EH (cell line): ENCODE measurements around the gene CCDC83.
A peak's percentile ranks its signal among the peaks of the same experiment; 100 is the strongest.
"Not testable (repeated sequence)": the region's sequence is repeated elsewhere in the genome, so short reads cannot be mapped to it uniquely, and the experiment has no call there.

ENCODE experiments used
- DNase-seq: peaks from one replicate; pipeline ENCODE4 v3.0.0-alpha.2; 2015; ENCODE audit warnings: low read depth

The CCDC83 gene

DNA sequence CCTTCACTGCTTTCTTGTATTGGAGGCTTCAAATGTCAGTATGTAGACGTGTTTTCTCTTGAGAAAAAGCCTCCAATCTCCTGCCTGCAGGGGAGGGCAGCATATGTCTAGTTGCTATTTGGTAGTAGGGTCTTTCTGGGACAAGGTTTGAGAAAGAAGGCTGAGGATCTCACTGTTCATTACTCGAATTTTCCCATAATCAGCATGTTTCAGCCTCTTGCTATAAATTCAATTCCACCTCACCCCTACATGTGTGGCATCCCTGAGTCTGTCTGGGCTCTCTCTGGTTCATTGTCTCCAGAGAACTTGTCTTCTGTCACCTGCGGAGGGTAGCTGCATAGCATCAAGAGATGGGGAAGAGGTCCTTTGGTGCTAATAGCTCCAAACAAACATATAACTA is 19.5 kb upstream of the CCDC83 start:
- DNase-seq, result no peak

DNA sequence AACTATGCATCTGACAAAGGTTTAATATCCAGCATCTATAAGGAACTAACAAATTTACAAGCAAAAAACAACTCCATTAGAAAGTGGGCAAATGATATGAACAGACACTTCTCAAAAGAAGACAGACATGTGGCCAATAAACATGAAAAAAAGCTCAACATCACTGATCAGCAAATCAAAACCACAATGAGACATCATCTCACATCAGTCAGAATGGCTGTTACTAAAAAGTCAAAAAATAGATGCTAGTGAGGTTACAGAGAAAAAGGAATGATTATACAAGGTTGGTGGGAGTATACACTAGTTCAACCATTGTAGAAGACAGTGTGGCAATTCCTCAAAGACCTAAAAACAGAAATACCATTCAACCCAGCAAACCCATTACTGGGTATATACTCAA is 14.3 kb upstream of the CCDC83 start:
- DNase-seq, result not testable (repeated sequence)

DNA sequence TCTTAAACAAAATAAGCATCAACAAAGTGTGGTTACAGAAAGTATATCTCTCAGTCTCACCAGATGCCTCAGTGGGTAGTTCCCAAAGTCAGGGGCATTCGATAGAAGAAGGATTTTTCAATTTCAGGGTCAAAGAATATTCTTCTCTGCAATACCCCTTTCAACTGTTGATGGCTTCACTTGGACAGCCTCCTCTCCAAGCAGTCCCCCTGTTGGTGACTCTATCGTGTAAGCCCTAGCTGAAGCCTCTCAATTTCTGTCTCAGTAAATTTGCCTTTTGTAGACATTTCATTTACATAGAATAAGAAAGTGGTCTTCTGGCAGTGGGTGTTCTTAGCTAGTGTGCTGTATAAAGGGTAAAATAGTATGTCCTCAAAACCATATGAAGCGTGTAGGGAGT is 11.3 kb upstream of the CCDC83 start:
- no peak for DNase-seq

DNA sequence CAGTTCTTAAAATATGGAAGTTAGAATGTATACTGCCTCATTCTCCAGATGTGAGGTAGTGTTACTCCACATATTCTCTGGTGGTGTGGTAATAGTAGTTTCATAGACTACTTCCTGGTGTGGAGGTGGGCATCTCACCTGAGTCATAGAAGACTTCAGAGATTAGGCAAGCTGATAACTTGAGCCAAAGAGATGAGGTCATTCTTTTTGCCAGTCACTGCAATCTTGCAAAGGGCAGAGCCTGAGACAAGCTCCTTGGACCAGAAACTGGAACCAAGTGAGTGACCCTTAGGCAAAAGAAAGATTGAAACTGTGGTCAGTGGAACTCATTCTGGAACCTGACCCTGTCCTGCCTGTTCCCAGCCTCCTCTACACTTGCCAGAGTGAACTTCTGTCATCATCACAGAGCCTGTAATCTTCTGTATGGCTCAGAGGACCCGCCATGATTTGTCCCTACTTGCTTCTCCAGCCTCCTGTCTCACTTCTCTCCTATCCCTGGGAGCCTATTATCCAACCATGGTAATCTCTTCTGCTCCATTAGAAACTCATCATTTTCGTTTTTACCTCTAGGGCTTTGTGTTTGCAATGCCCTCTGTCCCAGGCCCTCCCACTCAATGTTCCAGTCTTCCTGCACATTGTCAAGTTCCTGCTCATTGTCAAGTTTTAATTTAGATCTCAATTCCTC is 10.6 kb upstream of the CCDC83 start:
- DNase-seq, result peak; percentile 50

DNA sequence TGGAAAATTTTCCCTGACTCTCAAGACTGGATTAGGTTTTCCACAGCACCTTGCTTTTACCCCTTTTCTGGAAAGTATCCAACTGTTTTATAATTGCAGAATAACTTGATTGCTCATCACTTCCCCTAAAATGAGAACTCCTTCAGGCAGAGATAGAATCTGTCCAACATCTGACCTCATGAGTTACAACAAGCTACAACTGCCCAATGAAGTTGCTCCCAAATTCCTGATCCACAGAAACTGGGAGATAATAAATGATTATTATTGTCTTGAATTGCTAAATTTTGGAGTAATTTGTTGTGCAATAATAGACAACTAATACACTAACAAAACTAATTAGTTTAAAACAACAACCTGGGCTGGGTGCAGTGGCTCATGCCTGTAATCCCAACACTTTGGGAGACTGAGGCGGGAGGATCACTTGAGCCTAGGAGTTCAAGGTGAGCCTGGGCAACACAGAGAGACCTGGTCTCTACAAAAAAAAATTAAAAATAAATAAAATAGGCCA is 10.0 kb upstream of the CCDC83 start:
- peak; percentile 64 for DNase-seq

DNA sequence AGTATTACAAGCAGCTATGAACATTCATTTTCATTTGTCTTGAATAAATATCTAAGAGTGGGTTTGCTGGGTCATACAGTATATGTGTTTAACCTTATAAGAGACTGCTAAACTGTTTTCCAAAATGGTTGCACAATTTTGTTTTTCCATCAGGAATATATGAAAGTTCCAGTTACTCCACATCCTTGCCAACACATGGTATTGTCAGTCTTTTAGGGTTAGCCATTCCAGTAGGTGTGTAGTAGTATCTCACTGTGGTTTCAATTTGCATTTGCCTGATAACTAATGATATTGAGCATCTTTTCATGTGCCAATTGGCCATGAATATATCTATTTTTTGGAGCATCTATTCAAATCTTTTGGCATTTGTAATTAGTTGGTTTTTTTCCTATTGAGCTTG is 7.7 kb upstream of the CCDC83 start:
- DNase-seq, result no peak

DNA sequence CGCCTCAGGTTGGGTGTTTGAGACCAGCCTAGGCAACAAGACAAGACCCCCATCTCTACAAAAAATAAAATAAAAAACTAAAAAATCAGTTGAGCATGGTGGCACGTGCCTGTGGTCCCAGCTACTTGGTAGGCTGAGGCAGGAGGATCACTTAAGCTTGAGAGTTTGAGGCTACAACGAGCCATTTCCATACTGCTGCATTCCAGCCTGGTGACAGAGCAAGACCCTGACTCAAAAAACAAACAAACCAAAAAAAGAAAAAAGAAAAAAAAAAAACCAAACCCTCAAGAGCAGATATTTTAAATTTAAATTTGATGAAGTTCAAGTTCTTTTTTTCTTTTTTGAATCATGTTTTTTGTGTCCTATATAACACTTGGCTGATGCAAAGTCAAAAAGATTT is 7.2 kb upstream of the CCDC83 start:
- peak; percentile 40 for DNase-seq

DNA sequence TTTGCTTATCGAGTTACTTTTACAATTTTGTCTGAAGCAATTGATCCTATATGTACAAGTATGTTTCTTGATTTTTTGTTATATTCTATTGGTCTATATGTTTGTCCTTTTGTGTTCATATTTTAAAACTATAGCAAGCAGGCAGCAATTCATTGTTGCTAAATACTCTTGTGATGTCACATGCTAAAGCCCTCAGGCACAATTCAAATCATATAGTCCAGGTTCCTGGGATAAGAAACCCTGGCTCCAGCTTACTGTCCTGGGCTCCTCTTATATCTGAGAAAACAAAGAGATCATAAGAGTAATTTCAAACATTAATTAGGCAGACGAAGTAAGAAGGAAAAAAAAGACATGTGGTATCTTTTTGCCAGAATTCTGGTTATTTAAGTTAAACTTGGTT is 6.6 kb upstream of the CCDC83 start:
- no peak for DNase-seq

DNA sequence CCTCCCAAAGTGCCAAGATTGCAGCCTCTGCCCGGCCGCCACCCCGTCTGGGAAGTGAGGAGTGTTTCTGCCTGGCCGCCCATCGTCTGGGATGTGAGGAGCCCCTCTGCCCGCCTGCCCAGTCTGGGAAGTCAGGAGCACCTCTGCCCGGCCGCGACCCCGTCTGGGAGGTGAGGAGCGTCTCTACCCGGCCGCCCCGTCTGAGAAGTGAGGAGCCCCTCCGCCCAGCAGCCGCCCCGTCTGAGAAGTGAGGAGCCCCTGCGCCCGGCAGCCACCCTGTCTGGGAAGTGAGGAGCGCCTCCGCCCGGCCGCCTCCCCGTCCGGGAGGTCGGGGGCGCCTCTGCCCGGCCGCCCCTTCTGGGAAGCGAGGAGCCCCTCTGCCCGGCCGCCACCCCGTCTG is 2.4 kb upstream of the CCDC83 start:
- DNase-seq, result not testable (repeated sequence)

DNA sequence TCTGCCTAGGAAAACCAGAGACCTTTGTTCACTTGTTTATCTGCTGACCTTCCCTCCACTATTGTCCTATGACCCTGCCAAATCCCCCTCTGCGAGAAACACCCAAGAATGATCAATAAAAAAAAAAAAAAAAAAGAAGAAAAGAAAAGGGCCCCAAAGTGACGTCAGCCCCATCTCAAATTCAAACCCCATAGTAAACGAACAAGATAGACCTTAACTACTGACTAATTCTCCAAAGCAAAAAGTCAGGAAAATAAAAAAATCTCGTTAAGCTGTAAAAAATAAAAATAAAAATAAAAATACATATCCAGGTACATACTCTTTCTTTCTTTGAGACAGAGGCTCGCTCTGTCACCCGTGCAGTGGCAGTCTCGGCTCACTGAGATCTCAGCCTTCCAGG is 1.6 kb upstream of the CCDC83 start:
- not testable (repeated sequence) for DNase-seq

DNA sequence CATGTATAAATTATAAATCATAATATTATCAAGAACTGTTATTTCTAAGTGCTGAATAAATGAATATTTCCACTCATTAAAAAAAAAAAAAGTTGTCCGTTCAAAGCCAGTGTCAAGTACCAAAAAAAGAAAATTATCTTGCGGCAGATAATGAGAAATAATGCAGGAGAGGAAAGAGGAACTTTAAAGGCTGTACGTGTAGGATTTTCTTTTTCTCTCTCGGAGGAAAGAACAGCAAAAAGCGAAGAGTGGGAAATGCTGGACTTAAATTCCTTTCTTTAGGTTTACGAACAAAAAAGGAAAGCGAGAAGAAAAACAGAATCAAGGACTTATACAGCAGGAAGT is 999 bp upstream of the CCDC83 start:
- no peak for DNase-seq

DNA sequence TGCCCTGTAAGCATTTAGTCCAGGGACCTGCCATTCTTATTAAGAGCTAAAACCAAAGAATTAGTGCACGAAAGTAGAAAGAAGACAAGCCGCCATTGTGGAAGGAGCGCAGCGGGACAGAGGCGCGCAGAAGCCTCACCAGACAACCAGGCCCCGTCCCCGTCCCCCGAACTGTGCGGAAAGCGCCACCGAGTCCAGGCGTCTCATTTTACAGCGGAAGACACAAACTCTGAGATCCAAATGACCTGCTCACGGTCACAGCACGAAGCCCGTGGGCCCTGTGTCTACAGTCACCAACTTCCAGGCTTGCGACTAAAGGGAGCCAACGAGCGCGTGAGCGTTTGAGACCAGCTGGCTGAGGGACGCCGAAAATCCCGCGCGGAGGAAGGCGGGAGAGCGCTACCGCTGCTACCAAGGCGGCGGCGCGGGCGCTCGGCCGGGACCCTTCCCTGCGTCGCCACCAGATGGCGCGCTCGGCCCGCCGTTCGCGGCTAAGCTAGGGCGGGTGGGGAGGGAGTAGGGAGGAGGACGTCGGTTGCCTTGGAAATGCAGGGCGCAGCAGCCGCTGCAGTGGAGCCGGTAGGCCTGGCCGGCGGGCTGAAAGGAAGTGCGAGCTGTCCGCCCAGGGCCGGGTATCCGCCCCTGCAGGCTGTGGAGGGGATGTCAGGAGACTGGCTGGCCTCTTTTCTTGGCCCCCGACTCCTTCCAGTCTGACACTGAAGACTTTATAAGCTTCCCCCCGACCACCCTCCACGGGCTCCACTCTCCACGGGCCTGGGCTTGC is 434 bp upstream of the CCDC83 start:
- peak; percentile 94 for DNase-seq

DNA sequence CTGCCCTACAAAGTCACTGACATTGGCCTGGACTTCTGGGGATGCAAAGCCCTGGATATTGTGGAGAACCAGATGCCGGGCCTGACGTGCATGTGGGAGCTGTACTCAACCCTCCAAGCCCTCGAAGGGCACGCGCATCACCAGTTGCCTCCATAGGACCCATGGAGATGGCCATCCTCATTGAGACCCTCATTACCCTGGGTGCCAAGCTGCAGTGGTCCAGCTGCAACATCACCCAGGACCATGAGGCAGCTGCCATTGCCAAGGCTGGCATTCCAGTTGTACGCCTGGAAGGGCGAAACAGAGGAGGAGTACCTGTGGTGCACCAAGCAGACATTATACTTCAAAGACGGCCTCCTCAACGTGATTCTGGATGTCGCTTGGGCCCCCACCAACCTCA is 1.9 kb downstream of the CCDC83 start:
- DNase-seq, result no peak

DNA sequence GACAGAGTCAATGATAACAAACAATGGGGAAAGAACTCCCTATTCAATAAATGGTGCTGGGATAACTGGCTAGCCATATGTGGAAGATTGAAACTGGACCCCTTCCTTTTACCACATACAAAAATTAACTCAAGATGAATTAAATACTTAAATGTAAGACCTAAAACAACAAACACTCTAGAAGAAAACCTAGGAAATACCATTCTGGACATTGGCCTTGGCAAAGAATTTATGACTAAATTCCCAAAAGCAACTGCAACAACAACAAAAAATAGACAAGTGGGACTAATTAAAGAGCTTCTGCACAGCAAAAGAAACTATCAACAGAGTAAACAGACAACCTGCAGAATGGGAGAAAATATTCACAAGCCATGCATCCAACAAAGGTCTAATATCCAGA is 4.4 kb downstream of the CCDC83 start:
- peak; percentile 60 for DNase-seq

DNA sequence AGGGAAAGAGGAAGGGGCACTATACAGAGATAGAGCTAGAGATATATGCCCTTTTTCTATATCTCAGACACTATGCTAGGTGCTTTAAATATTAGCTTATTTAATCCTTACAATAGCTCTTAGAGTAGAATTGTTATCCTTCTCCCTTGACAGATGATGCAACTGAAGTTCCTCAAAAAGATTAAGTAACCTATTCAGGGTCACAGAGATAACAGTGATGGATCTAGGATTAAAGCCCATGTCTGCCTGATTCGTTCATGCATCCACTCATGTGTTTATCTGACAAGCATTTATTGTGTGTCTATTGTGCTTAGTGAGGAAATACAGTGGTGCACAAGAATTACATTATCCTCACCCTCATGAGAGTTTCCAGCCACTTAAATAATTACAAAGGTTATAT is 8.7 kb downstream of the CCDC83 start:
- DNase-seq, result no peak

DNA sequence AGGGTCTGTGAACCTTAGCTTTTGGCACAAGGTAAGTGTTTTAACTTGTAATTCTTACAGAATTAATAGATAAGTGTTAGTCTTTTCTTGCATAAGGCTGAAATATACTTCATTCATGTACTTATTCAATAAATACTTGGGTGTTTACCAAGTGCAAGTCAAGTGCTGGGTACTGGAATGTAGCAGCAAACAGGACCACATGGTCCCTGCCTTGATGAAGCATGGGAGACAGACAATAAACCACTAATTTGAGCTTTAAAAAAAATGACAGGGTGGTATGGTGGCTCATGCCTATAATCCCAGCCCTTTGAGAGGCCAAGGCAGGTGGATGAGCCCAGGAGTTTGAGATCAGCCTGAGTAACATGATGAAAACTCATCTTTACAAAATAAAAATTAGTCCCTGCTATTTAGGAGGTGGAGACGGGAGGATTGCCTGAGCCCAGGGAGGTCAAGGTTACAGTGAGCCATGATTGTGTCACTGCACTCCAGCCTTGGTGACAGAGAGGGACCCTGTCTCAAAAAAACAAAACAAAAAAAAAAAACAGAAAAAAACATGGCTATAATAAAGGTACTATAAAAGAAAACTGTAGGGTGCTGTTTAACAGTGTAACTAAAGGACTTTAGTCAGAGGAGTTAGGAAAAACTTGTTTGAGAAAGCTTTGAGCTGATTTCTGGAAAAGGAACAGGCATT is 11.1 kb downstream of the CCDC83 start:
- no peak for DNase-seq

DNA sequence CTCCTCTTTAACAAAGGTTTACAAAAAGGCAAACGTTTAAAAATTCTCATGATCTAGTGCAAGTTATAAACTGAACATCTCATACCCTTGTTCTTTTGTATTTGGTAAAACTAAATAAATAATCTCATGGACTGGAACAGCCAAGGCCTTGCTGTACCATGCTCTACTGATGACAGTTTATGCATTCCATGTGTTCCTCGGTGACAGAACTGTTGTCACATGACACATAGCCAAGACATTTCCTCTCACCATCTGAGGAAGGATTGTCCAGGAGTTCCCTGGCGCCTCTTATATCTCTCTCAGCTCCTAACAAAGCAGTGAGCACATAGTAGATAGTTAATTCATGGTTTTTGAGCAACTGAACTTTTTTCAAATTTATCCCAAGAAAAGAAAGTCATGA is 12.6 kb downstream of the CCDC83 start:
- DNase-seq, result peak; percentile 81

DNA sequence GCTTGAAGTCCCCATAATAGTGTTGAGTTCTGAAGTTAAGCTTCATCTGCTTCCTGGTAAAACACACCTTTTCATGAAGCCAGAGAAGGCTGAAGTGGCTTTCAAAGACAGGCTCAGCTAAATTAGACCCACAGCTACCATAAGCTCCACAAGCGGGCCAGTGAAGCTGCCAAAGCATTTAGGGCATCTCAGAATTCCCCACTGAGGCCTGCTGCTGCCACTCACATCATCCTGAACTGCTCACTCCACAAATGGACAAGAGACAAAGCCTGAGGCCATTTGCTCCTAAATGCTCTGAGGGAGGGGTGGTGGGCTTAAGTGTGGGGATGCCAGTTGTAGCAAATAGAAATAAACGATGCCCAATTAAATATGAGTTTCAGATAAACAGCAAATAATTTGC is 14.6 kb downstream of the CCDC83 start:
- DNase-seq, result no peak

DNA sequence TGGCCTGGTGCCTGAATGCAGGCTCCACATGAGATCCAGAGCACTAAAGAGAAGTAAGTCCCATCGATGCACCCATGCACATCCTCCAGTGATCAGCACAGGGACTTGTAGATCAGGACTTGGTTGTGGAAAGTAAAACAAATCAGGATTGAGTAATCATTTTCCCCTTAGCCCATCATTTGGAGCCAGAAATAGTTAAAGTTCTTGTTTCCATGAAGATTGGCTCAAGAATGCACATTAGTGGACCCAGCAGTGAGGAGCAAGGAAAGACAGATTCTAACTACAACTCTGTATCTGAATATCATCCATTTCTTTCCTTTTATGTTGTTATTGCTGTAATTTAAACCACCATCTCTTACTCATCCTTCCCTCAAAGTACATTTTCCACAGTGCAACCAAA is 19.1 kb downstream of the CCDC83 start:
- DNase-seq, result peak; percentile 54

DNA sequence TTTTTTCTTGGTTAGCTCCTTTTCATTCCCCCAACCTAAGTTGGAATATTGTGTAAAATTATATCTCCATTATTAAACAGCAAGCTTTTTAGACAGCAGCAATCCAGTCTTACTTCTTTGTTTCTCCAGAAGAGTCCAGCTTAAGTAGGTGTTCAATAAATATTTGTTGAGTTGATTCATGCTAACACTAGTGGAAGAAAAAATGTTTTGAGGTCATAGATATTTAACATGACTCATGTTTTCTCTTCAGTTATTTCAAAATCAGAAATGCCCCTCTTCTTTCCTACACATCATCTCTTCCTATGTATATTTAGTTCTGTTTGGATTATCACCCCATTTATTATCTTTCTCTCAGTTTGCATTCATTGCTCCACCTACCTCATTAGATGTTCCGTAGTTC is 20.3 kb downstream of the CCDC83 start:
- DNase-seq, result peak; percentile 75

DNA sequence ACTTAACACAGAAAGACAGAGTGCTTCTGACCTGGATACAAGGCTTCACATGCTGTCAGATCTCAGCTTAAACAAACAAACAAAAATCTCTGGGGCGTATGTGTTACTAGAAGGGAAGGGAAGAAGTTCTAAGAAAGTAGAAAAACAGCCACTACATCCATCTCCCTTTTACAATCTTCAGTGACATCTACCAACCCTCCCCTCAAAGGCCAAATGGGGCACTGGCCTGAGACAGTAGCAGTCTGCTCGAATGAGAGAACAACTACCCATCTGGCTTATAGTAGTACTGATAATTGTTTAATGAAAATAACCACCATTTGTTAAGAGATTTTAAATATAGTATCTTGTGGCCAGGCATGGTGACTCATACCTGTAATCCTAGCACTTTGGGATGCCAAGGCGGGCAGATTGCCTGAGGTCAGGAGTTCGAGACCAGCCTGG is 29.4 kb downstream of the CCDC83 start:
- DNase-seq, result peak; percentile 59

DNA sequence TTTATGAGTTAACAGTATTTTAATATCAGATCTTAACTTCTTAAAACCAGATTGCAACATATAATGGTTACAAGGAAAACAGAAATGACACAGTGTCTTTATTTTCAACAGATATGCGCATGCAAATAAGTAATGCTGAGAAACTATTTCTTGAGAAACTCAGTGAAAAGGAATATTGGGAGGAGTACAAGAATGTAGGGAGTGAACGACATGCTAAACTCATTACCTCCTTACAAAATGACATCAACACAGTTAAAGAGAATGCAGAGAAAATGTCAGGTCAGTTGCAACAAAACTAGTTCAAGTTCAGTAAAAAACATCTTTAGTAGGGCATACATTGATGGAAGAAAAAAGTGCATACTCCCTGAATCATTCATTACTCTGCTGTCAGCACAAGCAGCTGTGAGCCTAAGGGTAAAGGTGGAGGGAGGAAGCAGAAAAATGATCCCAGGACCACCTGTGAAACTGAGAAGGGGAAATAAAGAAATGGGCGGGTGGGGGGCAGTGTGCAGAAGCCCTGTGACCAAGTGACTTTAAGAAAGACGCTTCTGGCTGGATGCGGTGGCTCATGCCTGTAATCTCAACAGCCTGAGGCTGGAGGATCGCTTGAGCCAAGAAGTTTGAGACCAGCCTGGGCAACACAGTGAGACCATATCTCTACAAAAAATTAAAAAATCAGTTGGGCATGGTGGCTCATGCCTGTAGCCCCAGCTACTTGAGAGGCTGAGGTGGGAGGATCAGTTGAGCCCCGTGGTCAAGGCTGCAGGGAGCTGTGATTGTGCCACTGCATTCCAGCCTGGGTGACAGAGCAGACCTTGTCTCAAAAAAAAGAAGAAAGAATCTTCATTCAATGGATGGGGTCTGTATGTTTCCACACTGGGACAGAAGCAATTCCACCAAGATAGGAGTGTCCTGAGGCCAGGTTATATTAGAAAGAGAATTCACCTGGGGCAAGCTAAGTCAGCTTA is 31.2 kb downstream of the CCDC83 start:
- DNase-seq, result peak; percentile 86
